ENCODE measurements around the gene RAC3. TPM values are rescaled to one million over a fixed set of nuclear protein-coding genes. Genes with fewer than 3 reads are reported as not detected.

RAC3 gene
- total and polyA plus RNA-seq, 2 of the 8 experiments (the other 6 are each of a cell fraction or from before 2014, with no cell fraction given): 177 to 299 TPM

DNA sequence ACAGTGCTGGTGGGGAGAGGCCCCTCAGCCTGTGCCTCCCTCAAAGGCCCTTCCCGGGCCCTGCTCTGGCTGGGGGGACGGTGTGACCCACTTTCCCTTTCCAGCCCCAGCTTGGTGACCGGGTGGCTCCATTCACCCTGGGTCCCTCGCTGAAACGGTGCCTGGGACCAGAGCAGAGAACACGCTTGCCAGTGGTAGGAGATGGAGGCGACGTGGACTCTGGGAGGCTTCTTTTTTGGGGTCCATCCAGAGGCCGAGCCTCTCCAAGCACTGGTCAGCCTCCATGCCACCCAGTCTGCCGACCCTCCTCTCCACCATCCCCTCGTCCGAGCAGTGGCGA lies 16.5 kb upstream of the RAC3 start:
- peak overlapping the region; percentile 65; the same call in 1 of the 2 replicates for H4K8ac ChIP-seq (ENCODE audit: extremely low read depth, insufficient read depth, low read length)
- H3K9ac ChIP-seq (replicated peaks in 1 of 4; ENCODE audit: extremely low read depth in 1 of 4, low read depth in 3 of 4, low read length in 3 of 4): no peak overlapping the region
- H3K9me3 ChIP-seq (ENCODE audit: insufficient read depth in 2 of 2, low read depth in 1 of 2, low read length in 1 of 2): no peaks in the 10 kb centered on the region
- H2BK5ac ChIP-seq (ENCODE audit: low read depth, low read length): no peak overlapping the region
- no peak overlapping the region; the same call in 1 of the 2 replicates for H3K27ac ChIP-seq (ENCODE audit: low read depth, low read length)
- no peaks in the 10 kb centered on the region; a peak in 2 of 8 replicates for H3K36me3 ChIP-seq (ENCODE audit: control insufficient read depth in 2 of 4, insufficient read depth in 4 of 4, low read length in 3 of 4)
- TF ChIP-seq FOSL1 (IDR thresholded peaks at IDR 0.05; ENCODE audit: insufficient read depth, low read depth, low read length): no peak
- TF ChIP-seq CHD2 (IDR thresholded peaks at IDR 0.05; ENCODE audit: low read length): no peak
- no peak for TF ChIP-seq SIRT6 (IDR thresholded peaks at IDR 0.05; ENCODE audit: low read length)
- TF ChIP-seq CEBPB (IDR thresholded peaks at IDR 0.05; ENCODE audit: low read depth, low read length): no peak
- no peak for TF ChIP-seq RXRA (IDR thresholded peaks at IDR 0.05; ENCODE audit: insufficient read depth, low read depth, low read length)
- no peak for TF ChIP-seq CBX8 (IDR thresholded peaks at IDR 0.05; ENCODE audit: borderline replicate concordance, low read depth, low read length)
- no peak for TF ChIP-seq RNF2 (IDR thresholded peaks at IDR 0.05; ENCODE audit: borderline replicate concordance, low read depth, low read length, missing control alignments, poor library complexity, severe bottlenecking)
- TF ChIP-seq POU5F1 (IDR thresholded peaks at IDR 0.05; ENCODE audit: low read depth, low read length): no peak
- TF ChIP-seq EZH2 (IDR thresholded peaks at IDR 0.05; ENCODE audit: low read depth, low read length, severe bottlenecking): no peak
- no peak for TF ChIP-seq CTBP2 (IDR thresholded peaks at IDR 0.05; ENCODE audit: borderline replicate concordance, insufficient read depth, insufficient read length, low read length)
- no peak for TF ChIP-seq ASH2L (IDR thresholded peaks at IDR 0.05; ENCODE audit: low read length)
- TF ChIP-seq GTF2F1 (IDR thresholded peaks at IDR 0.05; ENCODE audit: borderline replicate concordance, low read depth, low read length): no peak
- no peak overlapping the region for H2BK12ac ChIP-seq (ENCODE audit: low read depth, low read length)
- H3K4me2 ChIP-seq (ENCODE audit: insufficient read depth in 1 of 2, low read depth in 2 of 2, low read length in 2 of 2): no peak overlapping the region
- no peak for DNase-seq (ENCODE audit: low read depth in 1 of 2, low spot score in 2 of 2)
- no peaks in the 10 kb centered on the region for H3K23me2 ChIP-seq (ENCODE audit: low read depth, low read length)
- no peak overlapping the region for H4K91ac ChIP-seq (replicated peaks; ENCODE audit: insufficient read length, low read length)
- no peaks in the 10 kb centered on the region for H3K79me2 ChIP-seq (ENCODE audit: control insufficient read depth in 1 of 2, insufficient read depth in 2 of 2, low read length in 2 of 2)
- H3K4ac ChIP-seq (replicated peaks; ENCODE audit: insufficient read length, low read depth, low read length): no peak overlapping the region
- no peak overlapping the region for H3K56ac ChIP-seq (replicated peaks; ENCODE audit: insufficient read length, low read depth, low read length)
- H2BK120ac ChIP-seq (replicated peaks; ENCODE audit: low read depth, low read length): no peak overlapping the region
- no peaks in the 10 kb centered on the region; the same call in 1 of the 2 replicates for H3K79me1 ChIP-seq (ENCODE audit: low read depth, low read length)
- H3K4me1 ChIP-seq (replicated peaks in 1 of 4; ENCODE audit: control insufficient read depth in 3 of 4, insufficient read depth in 4 of 4, low read length in 3 of 4): no peaks in the 10 kb centered on the region; a peak in 1 of 7 replicates
- no peak overlapping the region for H3K14ac ChIP-seq (ENCODE audit: insufficient read length)
- no peak for FAIRE-seq
- H2AK5ac ChIP-seq (ENCODE audit: low read depth, low read length): no peak overlapping the region
- no peak overlapping the region for H4K5ac ChIP-seq (ENCODE audit: insufficient read length, low read depth, low read length)
- H3K23ac ChIP-seq (ENCODE audit: insufficient read length): no peak overlapping the region
- H3K27me3 ChIP-seq (replicated peaks in 1 of 4; ENCODE audit: control insufficient read depth in 3 of 4, extremely low read depth in 1 of 4, insufficient read depth in 3 of 4, low read length in 3 of 4): no peaks in the 10 kb centered on the region
- 88% methylated on average over 11 of the region's 13 CpGs; no CpG with 5 or more reads in 1 of the 2 experiments for WGBS, 2 experiments (ENCODE audit: extremely low coverage in 1 of 2, insufficient coverage in 1 of 2, insufficient read length in 1 of 2, insufficient replicate concordance in 2 of 2, low coverage in 1 of 2, low lambda C conversion rate in 2 of 2, missing lambda C conversion rate in 1 of 2)
- H2BK15ac ChIP-seq (ENCODE audit: low read length): no peak overlapping the region
- ChIA-PET CTCF (ENCODE audit: partially characterized antibody) (interaction anchor here (0.8 to 1.9 kb wide), 3 partner anchors 89 to 145 kb away, joined by 3 to 6 read pairs (median 5); no protein-coding TSS in a partner anchor), POLR2A (ENCODE audit: partially characterized antibody) (interaction anchor here (0.7 to 0.9 kb wide), 2 partner anchors 23 to 73 kb away, joined by 3 read pairs; no protein-coding TSS in a partner anchor)
- H2AFZ ChIP-seq (ENCODE audit: low read length): no peak overlapping the region
- peaks cover 3 to 10% of the 10 kb centered on the region in 2 experiments for H4K20me1 ChIP-seq (replicated peaks in 1 of 2; ENCODE audit: control insufficient read depth in 1 of 2, insufficient read depth in 2 of 2, low read length in 2 of 2)
- H3K4me3 ChIP-seq (ENCODE audit: extremely low read depth in 1 of 4, insufficient read depth in 2 of 4, low read depth in 3 of 4, low read length in 4 of 4): no peak overlapping the region
- H2BK20ac ChIP-seq (ENCODE audit: low read length): no peak overlapping the region
- H3K18ac ChIP-seq (ENCODE audit: extremely low read depth, low read length): no peak overlapping the region

Measured in H1 (cell line).